Measurements from ENCODE around the gene RCBTB1. TPM values are rescaled to one million over a fixed set of nuclear protein-coding genes. Genes with fewer than 3 reads are reported as not detected.

RCBTB1 gene
- total RNA-seq, 3 donors from 2014 or later (not counting 1 experiment from before 2014, with no cell fraction given), result 19.7 to 28.5 (median 28.4) TPM

- H3K36me3 ChIP-seq (ENCODE audit: control insufficient read depth, insufficient read depth, low read length), result peaks cover 28% of the 10 kb centered on the region
- no peaks in the 10 kb centered on the region for H3K9me3 ChIP-seq (ENCODE audit: control insufficient read depth, insufficient read depth, low read length)
- no peaks in the 10 kb centered on the region for H3K27me3 ChIP-seq (ENCODE audit: control insufficient read depth, insufficient read depth, low read length)
- Mint-ChIP-seq H3K4me3 (peak overlapping the region; percentile 54), H3K27me3 (ENCODE audit: low read depth in 2 of 2) (no peaks in the 10 kb centered on the region), H3K27ac (peak overlapping the region in 1 of 2 donors; percentile 59), H3K9me3 (no peaks in the 10 kb centered on the region), H3K4me1 (peaks cover 0 to 6% of the 10 kb centered on the region in 2 donors), H3K36me3 (peaks cover 21% of the 10 kb centered on the region)
- H3K4me1 ChIP-seq (ENCODE audit: control insufficient read depth, insufficient read depth, low read length), result no peaks in the 10 kb centered on the region
- DNase-seq, result peak in 1 of 2 donors; percentile 30
- intact Hi-C loops (cut with micrococcal nuclease), result no loop called here
- H3K27ac ChIP-seq (ENCODE audit: low read length), result no peak overlapping the region
- no peak overlapping the region for H3K4me3 ChIP-seq (ENCODE audit: low read length)
- no peak for TF ChIP-seq CTCF (IDR thresholded peaks at IDR 0.05)
- no peak for ATAC-seq
- WGBS (ENCODE audit: insufficient coverage), result 19% methylated on average over 7 of the region's 7 CpGs
These were observed 44.8 kb downstream of the RCBTB1 start for GRCh38 chr13:49540552-49540951.

GRCh38 chr13:49539746-49540145 is 45.6 kb downstream of the RCBTB1 start:
- Histone ChIP-seq H3K9me3 (ENCODE audit: control insufficient read depth, insufficient read depth, low read length) (no peaks in the 10 kb centered on the region), H3K27ac (ENCODE audit: low read length) (no peak overlapping the region), H3K36me3 (ENCODE audit: control insufficient read depth, insufficient read depth, low read length) (peaks cover 23% of the 10 kb centered on the region), H3K27me3 (ENCODE audit: control insufficient read depth, insufficient read depth, low read length) (no peaks in the 10 kb centered on the region), H3K4me1 (ENCODE audit: control insufficient read depth, insufficient read depth, low read length) (no peaks in the 10 kb centered on the region), H3K4me3 (ENCODE audit: low read length) (no peak overlapping the region)
- no peaks in the 10 kb centered on the region for H3K27me3 Mint-ChIP-seq (ENCODE audit: low read depth in 2 of 2)
- H3K9me3 Mint-ChIP-seq, result no peaks in the 10 kb centered on the region
- H3K4me3 Mint-ChIP-seq, result no peak overlapping the region
- H3K36me3 Mint-ChIP-seq, result peaks cover 21% of the 10 kb centered on the region
- TF ChIP-seq CTCF (IDR thresholded peaks at IDR 0.05), result no peak
- 63% methylated on average over 3 of the region's 3 CpGs for WGBS (ENCODE audit: insufficient coverage)
- H3K27ac Mint-ChIP-seq, result peak overlapping the region in 1 of 2 donors; percentile 59
- peaks cover 0 to 6% of the 10 kb centered on the region in 2 donors for H3K4me1 Mint-ChIP-seq
- ATAC-seq, result no peak
- intact Hi-C loops (cut with micrococcal nuclease), result no loop called here
- no peak for DNase-seq

GRCh38 chr13:49539313-49539712 is 46.0 kb downstream of the RCBTB1 start:
- TF ChIP-seq CTCF (IDR thresholded peaks at IDR 0.05), result no peak
- Histone ChIP-seq H3K27me3 (ENCODE audit: control insufficient read depth, insufficient read depth, low read length) (no peaks in the 10 kb centered on the region), H3K4me3 (ENCODE audit: low read length) (no peak overlapping the region), H3K4me1 (ENCODE audit: control insufficient read depth, insufficient read depth, low read length) (no peaks in the 10 kb centered on the region), H3K27ac (ENCODE audit: low read length) (no peak overlapping the region), H3K36me3 (ENCODE audit: control insufficient read depth, insufficient read depth, low read length) (peaks cover 19% of the 10 kb centered on the region), H3K9me3 (ENCODE audit: control insufficient read depth, insufficient read depth, low read length) (no peaks in the 10 kb centered on the region)
- H3K4me1 Mint-ChIP-seq, result peaks cover 0 to 6% of the 10 kb centered on the region in 2 donors
- no peak overlapping the region for H3K4me3 Mint-ChIP-seq
- H3K27ac Mint-ChIP-seq, result peak overlapping the region in 1 of 2 donors; percentile 36
- no peak for ATAC-seq
- H3K9me3 Mint-ChIP-seq, result no peaks in the 10 kb centered on the region
- intact Hi-C loops (cut with micrococcal nuclease), result no loop called here
- peaks cover 21% of the 10 kb centered on the region for H3K36me3 Mint-ChIP-seq
- 75% methylated on average over 4 of the region's 5 CpGs for WGBS (ENCODE audit: insufficient coverage)
- H3K27me3 Mint-ChIP-seq (ENCODE audit: low read depth in 2 of 2), result no peaks in the 10 kb centered on the region
- DNase-seq, result no peak

GRCh38 chr13:49538404-49538803 is 47.0 kb downstream of the RCBTB1 start:
- no peak for ATAC-seq
- H3K27ac ChIP-seq (ENCODE audit: low read length), result no peak overlapping the region
- H3K27me3 ChIP-seq (ENCODE audit: control insufficient read depth, insufficient read depth, low read length), result no peaks in the 10 kb centered on the region
- no peak overlapping the region for H3K4me3 Mint-ChIP-seq
- no peaks in the 10 kb centered on the region for H3K9me3 Mint-ChIP-seq
- no peak overlapping the region for H3K27ac Mint-ChIP-seq
- H3K9me3 ChIP-seq (ENCODE audit: control insufficient read depth, insufficient read depth, low read length), result no peaks in the 10 kb centered on the region
- H3K36me3 Mint-ChIP-seq, result peaks cover 21% of the 10 kb centered on the region
- H3K4me1 ChIP-seq (ENCODE audit: control insufficient read depth, insufficient read depth, low read length), result no peaks in the 10 kb centered on the region
- no peak for TF ChIP-seq CTCF (IDR thresholded peaks at IDR 0.05)
- no peaks in the 10 kb centered on the region for H3K27me3 Mint-ChIP-seq (ENCODE audit: low read depth in 2 of 2)
- no peak overlapping the region for H3K4me3 ChIP-seq (ENCODE audit: low read length)
- DNase-seq, result no peak
- 100% methylated on average over 2 of the region's 2 CpGs for WGBS (ENCODE audit: insufficient coverage)
- peaks cover 17% of the 10 kb centered on the region for H3K36me3 ChIP-seq (ENCODE audit: control insufficient read depth, insufficient read depth, low read length)
- H3K4me1 Mint-ChIP-seq, result peaks cover 4 to 6% of the 10 kb centered on the region in 2 donors
- intact Hi-C loops (cut with micrococcal nuclease), result no loop called here

All from natural killer cell (primary cell).